ENCODE results near the gene GBP1. TPM values are rescaled to one million over a fixed set of nuclear protein-coding genes. Genes with fewer than 3 reads are reported as not detected.
"Not testable (repeated sequence)": the region's sequence is repeated elsewhere in the genome, so short reads cannot be mapped to it uniquely, and the experiment has no call there.

The GBP1 gene
- total and polyA plus RNA-seq, 7 experiments from 2014 or later, result 17.1 to 319 (median 51.9) TPM

- ATAC-seq, result no peak
- Histone ChIP-seq H3K4me1 (ENCODE audit: control insufficient read depth in 2 of 2, insufficient read depth in 2 of 2, low read length in 2 of 2) (no peaks in the 10 kb centered on the region), H3K4me3 (ENCODE audit: low read length) (no peak overlapping the region), H3K27ac (ENCODE audit: low read depth, low read length) (no peak overlapping the region), H3K27me3 (ENCODE audit: control insufficient read depth in 2 of 2, insufficient read depth in 2 of 2, low read length in 2 of 2) (no peaks in the 10 kb centered on the region), H3K36me3 (ENCODE audit: control insufficient read depth in 2 of 3, insufficient read depth in 3 of 3, low read length in 3 of 3) (peaks cover 26 to 68% (median 33%) of the 10 kb centered on the region in 3 experiments), H3K9me3 (ENCODE audit: control insufficient read depth in 2 of 3, low read length in 3 of 3) (no peaks in the 10 kb centered on the region)
- H3K4me3 Mint-ChIP-seq, result no peak overlapping the region
- CTCF ChIA-PET, result no interaction called here
- intact Hi-C loops (cut with micrococcal nuclease), result no loop called here
- no peaks in the 10 kb centered on the region for H3K9me3 Mint-ChIP-seq
- POLR2A ChIA-PET, result no interaction called here
- peak overlapping the region in 1 of 9 donors; percentile 47 for H3K27ac Mint-ChIP-seq
- H3K27me3 Mint-ChIP-seq, result no peaks in the 10 kb centered on the region
- peaks cover 0 to 23% (median 4%) of the 10 kb centered on the region in 7 donors for H3K4me1 Mint-ChIP-seq
- H3K36me3 Mint-ChIP-seq, result peaks cover 5 to 66% (median 42%) of the 10 kb centered on the region in 5 donors
- no peak for DNase-seq
Measured at GRCh38 chr1:89051300-89051954, 13.6 kb downstream of the GBP1 start.

GRCh38 chr1:89050649-89051033 lies 14.4 kb downstream of the GBP1 start:
- CTCF ChIA-PET, result interaction anchor here (0.6 kb wide), 1 partner anchor 199 kb away, joined by 3 read pairs; no protein-coding TSS in a partner anchor
- H3K36me3 Mint-ChIP-seq, result peaks cover 5 to 59% (median 36%) of the 10 kb centered on the region in 5 donors

GRCh38 chr1:89049901-89050648 lies 14.9 kb downstream of the GBP1 start:
- ChIA-PET CTCF (interaction anchor here (0.6 kb wide), 1 partner anchor 199 kb away, joined by 3 read pairs; no protein-coding TSS in a partner anchor), POLR2A (interaction anchor here (0.6 kb wide), 1 partner anchor 219 kb away, joined by 3 read pairs; no protein-coding TSS in a partner anchor)
- H3K4me3 ChIP-seq (ENCODE audit: low read length); ATAC-seq; H3K27me3 ChIP-seq (ENCODE audit: control insufficient read depth in 2 of 2, insufficient read depth in 2 of 2, low read length in 2 of 2); H3K4me3 Mint-ChIP-seq; DNase-seq; H3K4me1 ChIP-seq (ENCODE audit: control insufficient read depth in 2 of 2, insufficient read depth in 2 of 2, low read length in 2 of 2); intact Hi-C loops (cut with micrococcal nuclease); H3K9me3 Mint-ChIP-seq; H3K27me3 Mint-ChIP-seq; H3K9me3 ChIP-seq (ENCODE audit: control insufficient read depth in 2 of 3, low read length in 3 of 3); H3K27ac ChIP-seq (ENCODE audit: low read depth, low read length): not testable (repeated sequence)
- H3K27ac Mint-ChIP-seq, result peak overlapping the region in 7 of 9 donors; percentile 20 to 78 (median 33)
- peaks cover 0 to 20% (median 4%) of the 10 kb centered on the region in 7 donors for H3K4me1 Mint-ChIP-seq
- peaks cover 5 to 57% (median 36%) of the 10 kb centered on the region in 5 donors for H3K36me3 Mint-ChIP-seq
- peaks cover 22 to 54% (median 24%) of the 10 kb centered on the region in 3 experiments for H3K36me3 ChIP-seq (ENCODE audit: control insufficient read depth in 2 of 3, insufficient read depth in 3 of 3, low read length in 3 of 3)

More at GRCh38 chr1:89050649-89051033, 14.4 kb downstream of the GBP1 start:
- H3K4me3 Mint-ChIP-seq, result no peak overlapping the region
- H3K9me3 Mint-ChIP-seq, result no peaks in the 10 kb centered on the region
- Histone ChIP-seq H3K27ac (ENCODE audit: low read depth, low read length) (no peak overlapping the region), H3K36me3 (ENCODE audit: control insufficient read depth in 2 of 3, insufficient read depth in 3 of 3, low read length in 3 of 3) (peaks cover 22 to 60% (median 28%) of the 10 kb centered on the region in 3 experiments), H3K4me1 (ENCODE audit: control insufficient read depth in 2 of 2, insufficient read depth in 2 of 2, low read length in 2 of 2) (no peaks in the 10 kb centered on the region), H3K27me3 (ENCODE audit: control insufficient read depth in 2 of 2, insufficient read depth in 2 of 2, low read length in 2 of 2) (no peaks in the 10 kb centered on the region), H3K4me3 (ENCODE audit: low read length) (no peak overlapping the region), H3K9me3 (ENCODE audit: control insufficient read depth in 2 of 3, low read length in 3 of 3) (no peaks in the 10 kb centered on the region)
- POLR2A ChIA-PET, result interaction anchor here (0.6 kb wide), 1 partner anchor 218 kb away, joined by 3 read pairs; no protein-coding TSS in a partner anchor
- ATAC-seq, result no peak
- H3K4me1 Mint-ChIP-seq, result peaks cover 0 to 20% (median 4%) of the 10 kb centered on the region in 7 donors
- intact Hi-C loops (cut with micrococcal nuclease), result no loop called here
- no peak for DNase-seq
- no peaks in the 10 kb centered on the region for H3K27me3 Mint-ChIP-seq
- H3K27ac Mint-ChIP-seq, result peak overlapping the region in 3 of 9 donors; percentile 32 to 78 (median 78)

DNA sequence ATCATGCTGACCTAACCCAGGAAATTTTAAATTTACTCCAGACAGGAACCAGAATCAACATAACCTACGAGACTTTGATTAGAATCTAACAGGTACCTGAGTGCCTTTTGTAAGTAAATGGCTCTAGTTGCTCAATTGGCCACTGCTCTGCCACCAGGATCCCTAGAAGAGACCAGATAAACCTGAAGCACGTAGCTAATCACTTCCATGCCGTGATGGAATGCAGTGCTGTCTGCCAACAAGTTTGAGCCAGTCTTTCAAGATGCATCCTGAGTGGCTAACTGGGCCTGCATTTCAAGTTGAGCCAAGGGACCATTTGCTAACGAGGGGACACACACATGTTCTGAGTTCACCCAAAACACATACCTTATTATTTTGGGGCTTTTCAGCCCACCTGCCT lies 15.8 kb downstream of the GBP1 start:
- H3K27ac ChIP-seq (ENCODE audit: low read depth, low read length); H3K4me3 Mint-ChIP-seq; intact Hi-C loops (cut with micrococcal nuclease); POLR2A ChIA-PET; H3K9me3 Mint-ChIP-seq; H3K9me3 ChIP-seq (ENCODE audit: control insufficient read depth in 2 of 3, low read length in 3 of 3); H3K27me3 Mint-ChIP-seq; CTCF ChIA-PET; H3K4me3 ChIP-seq (ENCODE audit: low read length); H3K4me1 ChIP-seq (ENCODE audit: control insufficient read depth in 2 of 2, insufficient read depth in 2 of 2, low read length in 2 of 2); H3K27me3 ChIP-seq (ENCODE audit: control insufficient read depth in 2 of 2, insufficient read depth in 2 of 2, low read length in 2 of 2); DNase-seq; ATAC-seq: not testable (repeated sequence)
- peaks cover 0 to 18% (median 4%) of the 10 kb centered on the region in 7 donors for H3K4me1 Mint-ChIP-seq
- peaks cover 17 to 47% (median 24%) of the 10 kb centered on the region in 3 experiments for H3K36me3 ChIP-seq (ENCODE audit: control insufficient read depth in 2 of 3, insufficient read depth in 3 of 3, low read length in 3 of 3)
- peak overlapping the region in 1 of 9 donors; percentile 43 for H3K27ac Mint-ChIP-seq
- H3K36me3 Mint-ChIP-seq, result peaks cover 5 to 53% (median 38%) of the 10 kb centered on the region in 5 donors

DNA sequence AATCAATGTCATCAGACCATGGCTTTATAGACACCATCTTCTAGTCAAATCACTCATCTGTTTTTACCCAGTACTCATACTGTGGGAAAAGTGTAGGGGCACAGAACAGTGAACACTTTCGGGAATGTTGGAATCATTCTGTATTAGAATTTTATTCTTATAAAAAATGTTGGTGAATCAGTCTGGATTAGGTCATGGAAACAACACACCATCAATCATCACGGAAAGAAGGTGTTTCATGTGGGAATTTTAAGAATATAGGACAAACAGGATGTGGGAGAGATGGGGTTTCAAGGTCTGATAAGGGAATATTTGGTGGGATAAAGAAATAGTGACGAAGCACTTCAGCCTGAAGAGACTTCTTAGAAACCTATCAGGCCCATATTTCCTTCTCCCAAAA lies 17.3 kb downstream of the GBP1 start:
- Mint-ChIP-seq H3K36me3 (peaks cover 0 to 54% (median 35%) of the 10 kb centered on the region in 5 donors), H3K27ac (peak overlapping the region in 3 of 9 donors; percentile 41 to 71 (median 43))

More for the DNA sequence above, 17.3 kb downstream of the GBP1 start:
- ChIA-PET POLR2A (interaction anchor here (1.0 kb wide), 1 partner anchor 26 kb away, joined by 3 read pairs; no protein-coding TSS in a partner anchor), CTCF (interaction anchor here (1.3 kb wide), 1 partner anchor 25 kb away, joined by 4 read pairs; the partner anchor contains the start of gene GBP3)
- Histone ChIP-seq H3K36me3 (ENCODE audit: control insufficient read depth in 2 of 3, insufficient read depth in 3 of 3, low read length in 3 of 3) (peaks cover 5 to 39% (median 10%) of the 10 kb centered on the region in 3 experiments), H3K9me3 (ENCODE audit: control insufficient read depth in 2 of 3, low read length in 3 of 3) (peaks cover 0 to 8% (median 0%) of the 10 kb centered on the region in 3 experiments), H3K27me3 (ENCODE audit: control insufficient read depth in 2 of 2, insufficient read depth in 2 of 2, low read length in 2 of 2) (no peaks in the 10 kb centered on the region), H3K4me3 (ENCODE audit: low read length) (no peak overlapping the region), H3K4me1 (ENCODE audit: control insufficient read depth in 2 of 2, insufficient read depth in 2 of 2, low read length in 2 of 2) (no peaks in the 10 kb centered on the region), H3K27ac (ENCODE audit: low read depth, low read length) (no peak overlapping the region)
- Mint-ChIP-seq H3K9me3 (peaks cover 0 to 8% (median 0%) of the 10 kb centered on the region in 11 donors), H3K4me3 (no peak overlapping the region), H3K27me3 (no peaks in the 10 kb centered on the region), H3K4me1 (peaks cover 0 to 15% (median 4%) of the 10 kb centered on the region in 7 donors)
- DNase-seq (no peak), ATAC-seq (no peak)
- intact Hi-C loops (cut with micrococcal nuclease), result loop anchor here (2.0 kb wide), 1 partner anchor 25 kb away; the partner anchor contains the start of gene GBP3 (in 2 of the 2)

Measured in naive thymus-derived CD4-positive, alpha-beta T cell (primary cell).